H1 (cell line): ENCODE results near the gene REELD1. TPM values are rescaled to one million over a fixed set of nuclear protein-coding genes. Genes with fewer than 3 reads are reported as not detected.

Experiments
- CTCF ChIA-PET: fragments of 300-600 bp; sonication (Branson Sonifier 250); formaldehyde crosslinking; loops from one replicate; lab custom pipeline; 2021; ENCODE audit not compliant: partially characterized antibody; lab: Charles Lee
- POLR2A ChIA-PET: fragments of 300-600 bp; sonication (Branson Sonifier 250); formaldehyde crosslinking; loops from one replicate; lab custom pipeline; 2021; ENCODE audit warnings: inconsistent platforms; ENCODE audit not compliant: partially characterized antibody; lab: Charles Lee
- DNase-seq, 2 experiments: peaks; one replicate each; pipeline versions ENCODE4 v3.0.0 to v3.0.0-alpha.2; 2010 to 2022; ENCODE audit warnings: low spot score in 2 of 2, low read depth in 1 of 2, mixed read lengths in 1 of 2
- FAIRE-seq: peaks from 2 replicates; lab custom pipeline; 2011; peaks lifted over from hg19 to GRCh38; lab: Jason Lieb, UNC
- H2AFZ ChIP-seq: 2 replicates; pipeline ENCODE4 v1.8.1; 2012; ENCODE audit warnings: low read length, inconsistent platforms
- H2AK5ac ChIP-seq: 2 replicates; pipeline ENCODE4 v1.6.1; 2013; ENCODE audit warnings: low read depth, low read length
- H2BK120ac ChIP-seq: replicated peaks from 2 replicates; pipeline ENCODE3; 2013; ENCODE audit warnings: low read depth, low read length, inconsistent platforms
- H2BK12ac ChIP-seq: 2 replicates; pipeline ENCODE4 v1.6.1; 2013; ENCODE audit warnings: low read depth, low read length
- H2BK15ac ChIP-seq: 2 replicates; pipeline ENCODE4 v1.6.1; 2013; ENCODE audit warnings: low read length
- H2BK20ac ChIP-seq: 2 replicates; pipeline ENCODE4 v1.6.1; 2013; ENCODE audit warnings: low read length
- H2BK5ac ChIP-seq: 2 replicates; pipeline ENCODE4 v1.6.1; 2013; ENCODE audit warnings: low read depth, low read length
- H3K14ac ChIP-seq: 2 replicates; pipeline ENCODE4 v1.6.1; 2013; ENCODE audit warnings: inconsistent platforms; ENCODE audit not compliant: insufficient read length
- H3K18ac ChIP-seq: 2 replicates; pipeline ENCODE4 v1.6.1; 2013; ENCODE audit warnings: low read length; ENCODE audit errors: extremely low read depth
- H3K23ac ChIP-seq: 2 replicates; pipeline ENCODE4 v1.6.1; 2013; ENCODE audit warnings: inconsistent platforms; ENCODE audit not compliant: insufficient read length
- H3K23me2 ChIP-seq: 2 replicates; pipeline ENCODE4 v1.6.1; 2013; ENCODE audit warnings: low read depth, low read length
- H3K27ac ChIP-seq: 2 replicates; pipeline ENCODE4 v1.6.1; 2011; ENCODE audit warnings: low read depth, low read length, inconsistent platforms
- H3K27me3 ChIP-seq, 4 experiments: replicated peaks in 1 of 4; 1 replicate in 1 of 4; 2 replicates in 3 of 4; pipeline versions ENCODE4 v1.6.1 to v1.8.1; 2011 to 2013; ENCODE audit warnings: low read length in 3 of 4, mild to moderate bottlenecking in 3 of 4, inconsistent platforms in 2 of 4, mixed read lengths in 2 of 4, moderate library complexity in 1 of 4; ENCODE audit not compliant: control insufficient read depth in 3 of 4, insufficient read depth in 3 of 4; ENCODE audit errors: extremely low read depth in 1 of 4
- H3K36me3 ChIP-seq, 4 experiments: 2 replicates each; pipeline versions ENCODE4 v1.6.1 to v1.8.1; 2011 to 2013; ENCODE audit warnings: mild to moderate bottlenecking in 4 of 4, low read length in 3 of 4, moderate library complexity in 2 of 4, control low read depth in 1 of 4, inconsistent platforms in 1 of 4; ENCODE audit not compliant: insufficient read depth in 4 of 4, control insufficient read depth in 2 of 4
- H3K4ac ChIP-seq: replicated peaks from 2 replicates; pipeline ENCODE3; 2013; ENCODE audit warnings: low read length, low read depth, mixed read lengths, inconsistent platforms; ENCODE audit not compliant: insufficient read length
- H3K4me1 ChIP-seq, 4 experiments: replicated peaks in 1 of 4; 1 replicate in 1 of 4; 2 replicates in 3 of 4; pipeline versions ENCODE4 v1.6.1 to v1.8.1; 2011 to 2013; ENCODE audit warnings: low read length in 3 of 4, inconsistent platforms in 2 of 4, mixed read lengths in 1 of 4; ENCODE audit not compliant: insufficient read depth in 4 of 4, control insufficient read depth in 3 of 4
- H3K4me2 ChIP-seq, 2 experiments: 2 replicates each; pipeline versions ENCODE4 v1.6.1 to v1.8.1; 2011 to 2013; ENCODE audit warnings: low read depth in 2 of 2, low read length in 2 of 2, control low read depth in 1 of 2, inconsistent platforms in 1 of 2, mild to moderate bottlenecking in 1 of 2; ENCODE audit not compliant: insufficient read depth in 1 of 2
- H3K4me3 ChIP-seq, 4 experiments: fragments of 200-600, 300-600 bp in 1 of 4; sonication (generic), shearing (Covaris generic), sonication (Bioruptor Twin) in 1 of 4; 2 replicates each; pipeline versions ENCODE4 v1.5.1 to v1.8.1; 2011 to 2016; ENCODE audit warnings: low read length in 4 of 4, low read depth in 3 of 4, control low read depth in 2 of 4, inconsistent platforms in 2 of 4, mild to moderate bottlenecking in 2 of 4, mixed read lengths in 1 of 4, moderate library complexity in 1 of 4; ENCODE audit not compliant: insufficient read depth in 2 of 4; ENCODE audit errors: extremely low read depth in 1 of 4
- H3K56ac ChIP-seq: replicated peaks from 2 replicates; pipeline ENCODE3; 2013; ENCODE audit warnings: low read depth, mild to moderate bottlenecking, mixed read lengths, low read length, inconsistent platforms; ENCODE audit not compliant: insufficient read length
- H3K79me1 ChIP-seq: 2 replicates; pipeline ENCODE4 v1.6.1; 2013; ENCODE audit warnings: low read depth, low read length, control low read depth
- H3K79me2 ChIP-seq, 2 experiments: 2 replicates each; pipeline versions ENCODE4 v1.6.1 to v1.8.1; 2012 to 2013; ENCODE audit warnings: low read length in 2 of 2, mild to moderate bottlenecking in 2 of 2, inconsistent platforms in 1 of 2; ENCODE audit not compliant: insufficient read depth in 2 of 2, control insufficient read depth in 1 of 2
- H3K9ac ChIP-seq, 4 experiments: replicated peaks in 1 of 4; 1 replicate in 1 of 4; 2 replicates in 3 of 4; pipeline versions ENCODE4 v1.6.1 to v1.8.1; 2011 to 2013; ENCODE audit warnings: low read depth in 3 of 4, low read length in 3 of 4, control low read depth in 2 of 4, mild to moderate bottlenecking in 2 of 4, moderate library complexity in 2 of 4, inconsistent platforms in 1 of 4; ENCODE audit errors: extremely low read depth in 1 of 4
- H3K9me3 ChIP-seq, 2 experiments: 2 replicates each; pipeline versions ENCODE4 v1.6.1 to v1.8.1; 2012 to 2013; ENCODE audit warnings: mild to moderate bottlenecking in 2 of 2, moderate library complexity in 2 of 2, control low read depth in 1 of 2, inconsistent platforms in 1 of 2, low read depth in 1 of 2, low read length in 1 of 2, mixed read lengths in 1 of 2; ENCODE audit not compliant: insufficient read depth in 2 of 2
- H4K20me1 ChIP-seq, 2 experiments: replicated peaks in 1 of 2; 2 replicates each; pipeline versions ENCODE3 to v1.8.1; 2011 to 2013; ENCODE audit warnings: inconsistent platforms in 2 of 2, low read length in 2 of 2, mild to moderate bottlenecking in 1 of 2; ENCODE audit not compliant: insufficient read depth in 2 of 2, control insufficient read depth in 1 of 2
- H4K5ac ChIP-seq: 2 replicates; pipeline ENCODE4 v1.6.1; 2013; ENCODE audit warnings: low read length, low read depth, mixed read lengths, inconsistent platforms; ENCODE audit not compliant: insufficient read length
- H4K8ac ChIP-seq: 2 replicates; pipeline ENCODE4 v1.8.0; 2013; ENCODE audit warnings: mild to moderate bottlenecking, moderate library complexity, low read length, inconsistent platforms; ENCODE audit not compliant: insufficient read depth; ENCODE audit errors: extremely low read depth
- H4K91ac ChIP-seq: replicated peaks from 2 replicates; pipeline ENCODE3; 2013; ENCODE audit warnings: low read length, mixed read lengths, inconsistent platforms; ENCODE audit not compliant: insufficient read length
- HDAC2 ChIP-seq, 2 experiments: fragments of 300-600 bp in 1 of 2; sonication (generic) in 1 of 2; IDR thresholded peaks; 2 replicates each; pipeline ENCODE4 v1.6.1; 2011 to 2012; ENCODE audit warnings: low read depth in 2 of 2, low read length in 2 of 2, mild to moderate bottlenecking in 2 of 2, moderate library complexity in 2 of 2, borderline replicate concordance in 1 of 2, inconsistent platforms in 1 of 2
- SP4 ChIP-seq: IDR thresholded peaks from 2 replicates; pipeline ENCODE4 v1.6.1; 2012; ENCODE audit warnings: low read length, inconsistent platforms
- YY1 ChIP-seq: IDR thresholded peaks from 2 replicates; pipeline ENCODE4 v1.6.1; 2011; ENCODE audit warnings: low read depth, mild to moderate bottlenecking, low read length
- WGBS, 2 experiments: shearing (Covaris generic) in 1 of 2; methylation state at CpG; one replicate each; pipeline versions ENCODE4 v1.1.6 to v1.1.7; 2013 to 2015; ENCODE audit warnings: low lambda C conversion rate in 2 of 2, mixed read lengths in 2 of 2, inconsistent platforms in 1 of 2, low coverage in 1 of 2, missing lambda C conversion rate in 1 of 2; ENCODE audit not compliant: insufficient replicate concordance in 2 of 2, insufficient coverage in 1 of 2, insufficient read length in 1 of 2; ENCODE audit errors: extremely low coverage in 1 of 2, missing lambda C conversion rate in 1 of 2; 5-methylcytosine and 5-hydroxymethylcytosine counted together
- polyA plus RNA-seq, 7 experiments: library from polyadenylated mRNA; depleted of rRNA in 3 of 7; stranded (reverse) in 5 of 7; unstranded in 2 of 7; fragments of >200 nt in 5 of 7; fragments of 200-250 nt in 2 of 7; gene quantifications; 1 replicate in 5 of 7; 2 replicates in 1 of 7; 4 replicates in 1 of 7; pipeline versions ENCODE4 v1.2.1 to v1.2.3, GENCODE V29; 2011 to 2013; ENCODE audit warnings: missing spikeins in 2 of 7, mixed read lengths in 2 of 7
- total RNA-seq: library from RNA; stranded (reverse); fragmentation: NEBNext Ultra II Directional; extraction: Animal tissue kit (Norgen Biotek cat#: 25700); gene quantifications from 2 replicates; pipeline ENCODE4 v1.2.1, GENCODE V29; 2021

REELD1 gene
- total and polyA plus RNA-seq, 2 of the 8 experiments (the other 6 are each of a cell fraction or from before 2014, with no cell fraction given), result 0.03 TPM; not detected in 1

DNA sequence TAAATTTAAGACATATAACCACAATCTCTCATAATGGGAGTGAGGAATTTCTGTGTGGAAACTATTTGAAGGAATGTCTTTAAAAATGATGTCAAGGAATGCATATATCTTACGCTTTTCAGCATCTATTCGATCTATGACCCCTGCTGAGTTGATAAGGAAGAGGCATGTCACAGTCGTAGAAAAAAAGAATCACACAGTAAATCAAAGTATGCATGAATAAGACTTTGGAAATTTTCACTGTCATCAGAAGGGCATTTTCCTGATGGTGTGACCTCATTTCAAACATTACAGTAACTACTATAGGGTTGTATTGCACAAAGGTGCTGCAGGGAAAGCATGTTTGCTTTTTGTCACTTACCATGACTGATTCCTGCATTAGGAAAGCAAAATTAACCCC is 41.5 kb downstream of the REELD1 start (continued):
- TF ChIP-seq YY1, result no peak

DNA sequence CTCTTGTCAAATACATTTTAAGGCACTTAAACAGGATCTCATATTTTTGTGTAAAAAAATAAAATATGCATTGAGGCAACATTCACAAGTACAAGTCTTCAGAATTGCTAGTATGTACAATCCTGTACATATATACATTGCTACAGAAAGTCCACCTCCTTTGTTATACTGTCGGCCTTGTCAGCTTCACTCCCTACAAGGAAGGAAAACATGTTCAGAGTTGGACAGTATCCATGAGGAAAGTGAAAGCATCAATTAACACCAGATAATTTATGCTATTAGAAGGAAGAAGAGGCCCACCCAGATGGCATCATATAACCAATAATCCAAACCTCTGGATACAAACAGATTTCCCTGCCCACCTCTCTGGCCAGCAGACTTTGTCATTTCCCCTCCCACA is 42.0 kb downstream of the REELD1 start:
- Histone ChIP-seq H3K27ac (no peak overlapping the region), H4K8ac (no peak overlapping the region), H4K5ac (no peak overlapping the region), H3K36me3 (no peaks in the 10 kb centered on the region), H3K79me1 (no peaks in the 10 kb centered on the region), H3K79me2 (no peaks in the 10 kb centered on the region), H3K9me3 (no peaks in the 10 kb centered on the region), H3K4me2 (no peak overlapping the region), H3K4me3 (no peak overlapping the region), H3K14ac (no peak overlapping the region), H4K91ac (no peak overlapping the region), H3K23me2 (no peaks in the 10 kb centered on the region), H3K4me1 (no peaks in the 10 kb centered on the region), H2BK20ac (no peak overlapping the region), H2BK12ac (no peak overlapping the region), H2BK120ac (no peak overlapping the region), H3K56ac (no peak overlapping the region), H2BK15ac (no peak overlapping the region), H2BK5ac (no peak overlapping the region), H3K23ac (no peak overlapping the region), H3K18ac (no peak overlapping the region)
- ChIA-PET CTCF (no interaction called here), POLR2A (no interaction called here)
- 93% methylated on average over 1 of the region's 1 CpG; no CpG with 5 or more reads in 1 of the 2 experiments for WGBS, 2 experiments
- FAIRE-seq, result no peak
- TF ChIP-seq HDAC2 (IDR thresholded peaks at IDR 0.05; ENCODE audit: borderline replicate concordance in 1 of 2, low read depth in 2 of 2, low read length in 2 of 2) (no peak), SP4 (no peak)
- TF ChIP-seq, all 59 proteins: peak for 0
- no peak overlapping the region for H3K4ac ChIP-seq
- no peak overlapping the region for H2AK5ac ChIP-seq
- DNase-seq, result no peak
- no peaks in the 10 kb centered on the region for H3K27me3 ChIP-seq
- H2AFZ ChIP-seq, result no peak overlapping the region
- no peaks in the 10 kb centered on the region for H4K20me1 ChIP-seq
- no peak overlapping the region for H3K9ac ChIP-seq
